WTC11 (cell line): ENCODE data around the gene DTNB. TPM values are rescaled to one million over a fixed set of nuclear protein-coding genes. Genes with fewer than 3 reads are reported as not detected.

Experiments
- ATAC-seq: fragments of 200-7000 bp; cut with Tn5 transposase; 2 replicates; pipeline ENCODE4 v1.10.0; 2021; ENCODE audit warnings: mild to moderate bottlenecking, moderate library complexity
- CTCF ChIA-PET: fragments of 300-600 bp; sonication (Branson Sonifier 250); formaldehyde crosslinking; loops from one replicate; lab custom pipeline; 2021; ENCODE audit warnings: antibody characterized with exemption; lab: Charles Lee
- POLR2A ChIA-PET: fragments of 350-600 bp; sonication (Branson Sonifier 250); formaldehyde crosslinking; loops from one replicate; lab custom pipeline; 2021; ENCODE audit warnings: antibody characterized with exemption; lab: Charles Lee
- DNase-seq: peaks from one replicate; pipeline ENCODE4 v3.0.0; 2021; ENCODE audit warnings: low spot score
- H3K27ac Mint-ChIP-seq: 2 replicates; pipeline ENCODE4 v1.8.0; 2021; ENCODE audit warnings: mixed read lengths
- H3K27me3 Mint-ChIP-seq: 2 replicates; pipeline ENCODE4 v1.8.0; 2021; ENCODE audit warnings: low read depth, mild to moderate bottlenecking, moderate library complexity, mixed read lengths
- H3K36me3 Mint-ChIP-seq: 2 replicates; pipeline ENCODE4 v1.8.0; 2021; ENCODE audit warnings: mixed read lengths
- H3K4me1 Mint-ChIP-seq: 2 replicates; pipeline ENCODE4 v1.8.0; 2022; ENCODE audit warnings: mixed read lengths
- H3K4me3 Mint-ChIP-seq: 2 replicates; pipeline ENCODE4 v1.8.0; 2021; ENCODE audit warnings: mild to moderate bottlenecking, moderate library complexity, mixed read lengths
- H3K9me3 Mint-ChIP-seq: 2 replicates; pipeline ENCODE4 v1.8.0; 2021; ENCODE audit warnings: mixed read lengths
- AR ChIP-seq: fragments of 250-450 bp; sonication (Bioruptor Pico); IDR thresholded peaks from 2 replicates; pipeline ENCODE4 v1.9.0; 2021; ENCODE audit warnings: mild to moderate bottlenecking
- ATF2 ChIP-seq: sonication (generic); formaldehyde crosslinking; IDR thresholded peaks from 2 replicates; pipeline ENCODE4 v1.8.1; 2022; ENCODE audit warnings: low read depth, missing genetic modification reagents, borderline replicate concordance
- ATF3 ChIP-seq: sonication (generic); formaldehyde crosslinking; conservative IDR thresholded peaks from 2 replicates; pipeline ENCODE4 v1.8.1; 2022; ENCODE audit warnings: mild to moderate bottlenecking, missing genetic modification reagents
- EMX1 ChIP-seq: fragments of 250-450 bp; sonication (Bioruptor Pico); IDR thresholded peaks from 2 replicates; pipeline ENCODE4 v1.8.0; 2021; ENCODE audit warnings: mild to moderate bottlenecking
- FOXK1 ChIP-seq: sonication (generic); formaldehyde crosslinking; IDR thresholded peaks from 2 replicates; pipeline ENCODE4 v1.8.0; 2022; ENCODE audit warnings: mild to moderate bottlenecking, moderate library complexity, missing genetic modification reagents
- FOXP1 ChIP-seq: sonication (generic); formaldehyde crosslinking; IDR thresholded peaks from 2 replicates; pipeline ENCODE4 v1.8.0; 2022; ENCODE audit warnings: missing genetic modification reagents, mild to moderate bottlenecking, moderate library complexity, borderline replicate concordance
- HMGA2 ChIP-seq: fragments of 250-450 bp; sonication (Bioruptor Pico); IDR thresholded peaks from 2 replicates; pipeline ENCODE4 v1.4.0; 2021; ENCODE audit warnings: mild to moderate bottlenecking, moderate library complexity
- OVOL2 ChIP-seq: fragments of 250-450 bp; sonication (Bioruptor Pico); IDR thresholded peaks from 2 replicates; pipeline ENCODE4 v1.9.0; 2021; ENCODE audit warnings: mild to moderate bottlenecking, borderline replicate concordance
- PRDM15 ChIP-seq: sonication (generic); formaldehyde crosslinking; IDR thresholded peaks from 2 replicates; pipeline ENCODE4 v1.8.0; 2022; ENCODE audit warnings: missing genetic modification reagents
- PREB ChIP-seq: sonication (generic); formaldehyde crosslinking; IDR thresholded peaks from 2 replicates; pipeline ENCODE4 v1.8.1; 2022; ENCODE audit warnings: mild to moderate bottlenecking, missing genetic modification reagents, moderate library complexity, borderline replicate concordance
- SMAD4 ChIP-seq: sonication (generic); formaldehyde crosslinking; IDR thresholded peaks from 2 replicates; pipeline ENCODE4 v1.8.0; 2022; ENCODE audit warnings: mild to moderate bottlenecking, missing genetic modification reagents
- SOX15 ChIP-seq: fragments of 250-450 bp; sonication (Bioruptor Pico); IDR thresholded peaks from 2 replicates; pipeline ENCODE4 v1.9.0; 2021; ENCODE audit warnings: mild to moderate bottlenecking
- SP1 ChIP-seq: sonication (generic); formaldehyde crosslinking; conservative IDR thresholded peaks from 2 replicates; pipeline ENCODE4 v1.8.1; 2022; ENCODE audit warnings: missing genetic modification reagents
- ZBTB21 ChIP-seq: sonication (generic); formaldehyde crosslinking; IDR thresholded peaks from 2 replicates; pipeline ENCODE4 v1.8.1; 2023; ENCODE audit warnings: mild to moderate bottlenecking, missing genetic modification reagents, borderline replicate concordance
- ZNF281 ChIP-seq: sonication (generic); formaldehyde crosslinking; IDR thresholded peaks from 2 replicates; pipeline ENCODE4 v1.8.0; 2023; ENCODE audit warnings: mild to moderate bottlenecking, missing genetic modification reagents
- ZNF512 ChIP-seq: sonication (generic); formaldehyde crosslinking; IDR thresholded peaks from 2 replicates; pipeline ENCODE4 v1.8.1; 2022; ENCODE audit warnings: missing genetic modification reagents, borderline replicate concordance
- ZNF532 ChIP-seq: fragments of 250-450 bp; sonication (Bioruptor Pico); IDR thresholded peaks from 2 replicates; pipeline ENCODE4 v1.9.0; 2021; ENCODE audit warnings: mild to moderate bottlenecking, borderline replicate concordance
- total RNA-seq: library from RNA; stranded (reverse); gene quantifications from 3 replicates; pipeline ENCODE4 v1.2.3, GENCODE V29; 2021

Gene DTNB
- total RNA-seq, 1 experiment from 2014 or later, result 39.9 TPM

GRCh38 chr2:25411281-25411680, 262.1 kb downstream of the DTNB start:
- H3K4me3 Mint-ChIP-seq, result no peak overlapping the region
- H3K4me1 Mint-ChIP-seq, result no peaks in the 10 kb centered on the region
- H3K36me3 Mint-ChIP-seq, result peaks cover 9% of the 10 kb centered on the region
- no peaks in the 10 kb centered on the region for H3K9me3 Mint-ChIP-seq
- TF ChIP-seq HMGA2 (CRISPR knock-in tag) (no peak), FOXP1 (CRISPR knock-in tag) (no peak), SMAD4 (no peak), PREB (no peak), PRDM15 (CRISPR knock-in tag) (no peak), EMX1 (CRISPR knock-in tag) (no peak), FOXK1 (CRISPR knock-in tag) (no peak)
- ATAC-seq, result no peak
- no peak overlapping the region for H3K27ac Mint-ChIP-seq
- ChIA-PET POLR2A (no interaction called here), CTCF (no interaction called here)
- no peak for DNase-seq
- H3K27me3 Mint-ChIP-seq, result no peaks in the 10 kb centered on the region

- Mint-ChIP-seq H3K4me1 (no peaks in the 10 kb centered on the region), H3K36me3 (peaks cover 9% of the 10 kb centered on the region), H3K27me3 (no peaks in the 10 kb centered on the region), H3K4me3 (no peak overlapping the region), H3K9me3 (no peaks in the 10 kb centered on the region), H3K27ac (no peak overlapping the region)
- POLR2A ChIA-PET, result no interaction called here
- CTCF ChIA-PET, result no interaction called here
- ATAC-seq, result no peak
- no peak for DNase-seq
- TF ChIP-seq ATF2 (CRISPR knock-in tag), result no peak
- TF ChIP-seq ZNF281 (CRISPR knock-in tag), result no peak
- TF ChIP-seq ATF3 (CRISPR knock-in tag), result no peak
- TF ChIP-seq SOX15 (CRISPR knock-in tag), result no peak
- TF ChIP-seq OVOL2 (CRISPR knock-in tag), result no peak
- no peak for TF ChIP-seq ZBTB21
- TF ChIP-seq SP1 (CRISPR knock-in tag), result no peak
- TF ChIP-seq ZNF512, result no peak
- no peak for TF ChIP-seq ZNF532 (CRISPR knock-in tag)
- no peak for TF ChIP-seq AR (CRISPR knock-in tag)
Measured at GRCh38 chr2:25410370-25410769, 263.0 kb downstream of the DTNB start.
